Measurements from ENCODE around the gene KRT75.

Gene KRT75

GRCh38 chr12:52439420-52439819, 5.2 kb upstream of the KRT75 start:
- no peak for DNase-seq

GRCh38 chr12:52438305-52439301, 4.4 kb upstream of the KRT75 start:
- DNase-seq: no peak

GRCh38 chr12:52437508-52437907, 3.3 kb upstream of the KRT75 start:
- DNase-seq: no peak

GRCh38 chr12:52436828-52437474, 2.8 kb upstream of the KRT75 start:
- no peak for DNase-seq

GRCh38 chr12:52436000-52436827, 2.0 kb upstream of the KRT75 start:
- no peak for DNase-seq

- no peak for DNase-seq
These were observed 1.5 kb upstream of the KRT75 start for GRCh38 chr12:52435659-52435999.

GRCh38 chr12:52434760-52435530, 774 bp upstream of the KRT75 start:
- no peak for DNase-seq

- DNase-seq: no peak
These were observed 580 bp downstream of the KRT75 start for GRCh38 chr12:52433501-52434080.

- no peak for DNase-seq
These were observed 1.5 kb downstream of the KRT75 start for GRCh38 chr12:52432559-52433207.

GRCh38 chr12:52428121-52428520, 6.0 kb downstream of the KRT75 start:
- no peak for DNase-seq

- no peak for DNase-seq
These were observed 7.1 kb downstream of the KRT75 start for GRCh38 chr12:52427083-52427482.

- no peak for DNase-seq
These were observed 8.1 kb downstream of the KRT75 start for GRCh38 chr12:52426034-52426433.

- no peak for DNase-seq
These were observed 8.7 kb downstream of the KRT75 start for GRCh38 chr12:52425466-52425865.

- no peak for DNase-seq
These were observed 10.3 kb downstream of the KRT75 start for GRCh38 chr12:52423661-52424500.

GRCh38 chr12:52423035-52423434, 11.1 kb downstream of the KRT75 start:
- DNase-seq: no peak

GRCh38 chr12:52419656-52420055, 14.5 kb downstream of the KRT75 start:
- no peak for DNase-seq

- DNase-seq: no peak
These were observed 15.5 kb downstream of the KRT75 start for GRCh38 chr12:52418576-52419110.

GRCh38 chr12:52417740-52418139, 16.4 kb downstream of the KRT75 start:
- DNase-seq: no peak

GRCh38 chr12:52416795-52417194, 17.4 kb downstream of the KRT75 start:
- DNase-seq: no peak

All from AML-193 (cell line).